ENCODE results near the gene KIF6.

- no peak for TF ChIP-seq GATA2 (IDR thresholded peaks at IDR 0.05; ENCODE audit: low read depth, low read length)
- TF ChIP-seq GATA3 (IDR thresholded peaks at IDR 0.05; ENCODE audit: low read depth, low read length), result no peak
Observed at GRCh38 chr6:39493174-39493573, 232.0 kb downstream of the KIF6 start.

All from SH-SY5Y (cell line).